ENCODE measurements around the gene DUSP7. TPM values are rescaled to one million over a fixed set of nuclear protein-coding genes. Genes with fewer than 3 reads are reported as not detected.

DUSP7 gene
- total RNA-seq, 4 donors from 2014 or later: 14.0 to 39.7 (median 26.3) TPM

- DNase-seq: peak in 1 of 2 donors; percentile 89
Observed at GRCh38 chr3:52026041-52026440, 30.3 kb downstream of the DUSP7 start.

GRCh38 chr3:52025453-52025852 is 30.9 kb downstream of the DUSP7 start:
- ATAC-seq: peak; percentile 4 to 11
- DNase-seq: peak in 1 of 2 donors; percentile 75
- H3K27ac ChIP-seq: peak overlapping the region; percentile 95 to 98 (median 96)
- no peaks in the 10 kb centered on the region for H3K9me3 ChIP-seq
- peaks cover 94 to 95% of the 10 kb centered on the region in 2 donors for H3K4me1 ChIP-seq
- intact Hi-C loops (cut with DNase I; ENCODE audit: low total_unique reads): no loop called here
- H3K36me3 ChIP-seq: no peaks in the 10 kb centered on the region
- H3K4me3 ChIP-seq: peak overlapping the region in 2 of 4 donors; percentile 25 to 59
- in situ Hi-C loops (cut with MboI; ENCODE audit: low sequenced_read_pairs in 4 of 4): no loop called here
- H3K27me3 ChIP-seq: no peaks in the 10 kb centered on the region
- TF ChIP-seq CTCF (IDR thresholded peaks at IDR 0.05 in 4 of 5, conservative IDR thresholded peaks at IDR 0.05 in 1 of 5) (no peak), POLR2A (IDR thresholded peaks at IDR 0.05) (no peak)

More at GRCh38 chr3:52026041-52026440, 30.3 kb downstream of the DUSP7 start:
- intact Hi-C loops (cut with DNase I; ENCODE audit: low total_unique reads) (no loop called here), in situ Hi-C loops (cut with MboI; ENCODE audit: low sequenced_read_pairs in 4 of 4) (no loop called here)
- peak; percentile 17 to 40 for ATAC-seq
- TF ChIP-seq POLR2A (IDR thresholded peaks at IDR 0.05): peak in 1 of 2 donors; percentile 13
- TF ChIP-seq CTCF (IDR thresholded peaks at IDR 0.05 in 4 of 5, conservative IDR thresholded peaks at IDR 0.05 in 1 of 5): no peak
- peak overlapping the region; percentile 95 to 98 (median 96) for H3K27ac ChIP-seq
- no peaks in the 10 kb centered on the region for H3K9me3 ChIP-seq
- H3K4me1 ChIP-seq: peaks cover 94 to 95% of the 10 kb centered on the region in 2 donors
- H3K27me3 ChIP-seq: no peaks in the 10 kb centered on the region
- no peaks in the 10 kb centered on the region for H3K36me3 ChIP-seq
- peak overlapping the region in 2 of 4 donors; percentile 25 to 59 for H3K4me3 ChIP-seq

GRCh38 chr3:52024765-52025452 is 31.5 kb downstream of the DUSP7 start:
- H3K27me3 ChIP-seq: no peaks in the 10 kb centered on the region
- peak overlapping the region; percentile 95 to 98 (median 96) for H3K27ac ChIP-seq
- DNase-seq: peak; percentile 66 to 79
- H3K4me1 ChIP-seq: peaks cover 94 to 95% of the 10 kb centered on the region in 2 donors
- ATAC-seq: peak; percentile 43 to 63
- peak overlapping the region in 3 of 4 donors; percentile 25 to 59 (median 45) for H3K4me3 ChIP-seq
- H3K9me3 ChIP-seq: no peaks in the 10 kb centered on the region
- TF ChIP-seq CTCF (IDR thresholded peaks at IDR 0.05 in 4 of 5, conservative IDR thresholded peaks at IDR 0.05 in 1 of 5) (no peak), POLR2A (IDR thresholded peaks at IDR 0.05) (peak in 1 of 2 donors; percentile 41)
- no peaks in the 10 kb centered on the region for H3K36me3 ChIP-seq
- in situ Hi-C loops (cut with MboI; ENCODE audit: low sequenced_read_pairs in 4 of 4): no loop called here
- intact Hi-C loops (cut with DNase I; ENCODE audit: low total_unique reads): no loop called here

GRCh38 chr3:52023860-52024764 is 32.3 kb downstream of the DUSP7 start:
- Histone ChIP-seq H3K27me3 (no peaks in the 10 kb centered on the region), H3K27ac (peak overlapping the region; percentile 95 to 98 (median 96)), H3K9me3 (no peaks in the 10 kb centered on the region), H3K4me3 (peak overlapping the region; percentile 42 to 59 (median 46)), H3K36me3 (no peaks in the 10 kb centered on the region), H3K4me1 (peaks cover 92 to 94% of the 10 kb centered on the region in 2 donors)
- intact Hi-C loops (cut with DNase I; ENCODE audit: low total_unique reads): loop anchor here (2.0 kb wide), 1 partner anchor 819 kb away; no protein-coding TSS in a partner anchor
- in situ Hi-C loops (cut with MboI; ENCODE audit: low sequenced_read_pairs in 4 of 4): no loop called here
- DNase-seq (no peak), ATAC-seq (no peak)
- TF ChIP-seq POLR2A (IDR thresholded peaks at IDR 0.05): no peak
- no peak for TF ChIP-seq CTCF (IDR thresholded peaks at IDR 0.05 in 4 of 5, conservative IDR thresholded peaks at IDR 0.05 in 1 of 5)
